Left hindlimb (tissue), 1 donor: ENCODE results near the gene SSR3.
"Not testable (repeated sequence)": the region's sequence is repeated elsewhere in the genome, so short reads cannot be mapped to it uniquely, and the experiment has no call there.

Source experiments
- DNase-seq: peaks from one replicate; pipeline ENCODE4 v3.0.0-alpha.2; 2018

The SSR3 gene

GRCh38 chr3:156575641-156576040, 20.7 kb upstream of the SSR3 start:
- DNase-seq: no peak

DNA sequence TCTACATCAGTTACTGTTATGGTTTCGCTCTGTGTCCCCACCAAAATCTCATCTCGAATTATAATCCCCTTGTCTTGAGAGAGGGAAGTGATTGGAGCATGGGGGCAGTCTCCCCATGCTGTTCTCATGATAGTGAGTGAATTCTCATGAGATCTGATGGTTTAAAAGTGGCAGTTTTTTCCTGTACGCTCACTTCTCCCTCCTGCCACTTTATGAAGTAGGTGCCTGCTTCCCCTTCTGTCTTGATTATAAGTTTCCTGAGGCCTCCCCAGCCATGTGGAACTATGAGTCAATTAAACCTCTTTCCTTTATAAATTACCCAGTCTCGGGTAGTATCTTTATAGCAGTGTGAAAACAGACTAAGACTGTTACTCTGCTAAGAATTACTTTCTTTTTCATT, 15.0 kb upstream of the SSR3 start:
- DNase-seq: not testable (repeated sequence)

DNA sequence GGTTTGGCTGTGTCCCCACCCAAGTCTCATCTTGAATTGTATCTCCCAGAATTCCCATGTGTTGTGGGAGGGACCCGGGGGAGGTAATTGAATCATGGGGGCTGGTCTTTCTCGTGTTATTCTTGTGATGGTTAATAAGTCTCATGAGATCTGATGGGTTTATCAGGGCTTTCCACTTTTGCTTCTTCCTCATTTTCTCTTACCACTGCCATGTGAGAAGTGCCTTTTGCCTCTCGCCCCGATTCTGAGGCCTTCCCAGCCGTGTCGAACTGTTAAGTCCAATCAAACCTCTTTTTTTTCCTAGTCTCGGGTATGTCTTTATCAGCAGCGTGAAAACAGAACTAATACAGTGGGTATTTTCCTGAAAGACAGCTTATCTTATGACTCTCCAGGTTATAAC, 14.1 kb upstream of the SSR3 start:
- DNase-seq: not testable (repeated sequence)

DNA sequence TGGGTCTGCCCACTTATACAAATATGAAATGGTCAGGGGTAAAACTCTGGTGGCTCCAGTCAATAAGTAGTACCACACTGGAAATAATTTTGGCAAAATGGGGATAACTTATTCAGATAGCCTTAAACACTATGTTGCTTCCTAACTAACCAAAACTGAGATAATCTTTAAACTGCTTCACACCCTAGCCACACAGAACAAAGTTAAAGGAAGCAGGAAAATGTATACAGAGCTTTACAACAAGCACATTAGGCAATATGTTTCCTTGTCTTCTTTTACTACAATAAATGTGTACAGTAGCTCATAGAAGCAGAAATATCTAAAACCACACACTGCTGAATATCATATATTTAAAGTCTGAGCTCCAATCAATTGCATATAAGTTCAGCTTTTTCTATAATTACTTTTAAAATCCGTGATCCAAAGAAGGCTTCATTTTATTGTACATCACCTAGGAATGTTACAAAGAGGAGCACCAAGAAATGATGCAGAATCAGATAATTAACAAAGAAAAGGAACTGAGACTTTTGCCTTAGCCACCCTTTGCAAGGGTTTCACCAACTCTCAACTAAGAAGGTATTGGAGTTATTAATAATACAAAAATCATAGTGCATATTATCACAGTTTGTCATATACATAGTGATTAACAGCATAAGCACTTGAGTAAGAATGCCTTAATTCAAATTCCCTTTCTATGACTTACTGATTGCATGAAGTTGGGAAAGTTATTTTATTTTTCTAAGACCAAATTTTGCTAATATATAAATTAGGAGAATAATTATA, 9.2 kb upstream of the SSR3 start:
- no peak for DNase-seq

DNA sequence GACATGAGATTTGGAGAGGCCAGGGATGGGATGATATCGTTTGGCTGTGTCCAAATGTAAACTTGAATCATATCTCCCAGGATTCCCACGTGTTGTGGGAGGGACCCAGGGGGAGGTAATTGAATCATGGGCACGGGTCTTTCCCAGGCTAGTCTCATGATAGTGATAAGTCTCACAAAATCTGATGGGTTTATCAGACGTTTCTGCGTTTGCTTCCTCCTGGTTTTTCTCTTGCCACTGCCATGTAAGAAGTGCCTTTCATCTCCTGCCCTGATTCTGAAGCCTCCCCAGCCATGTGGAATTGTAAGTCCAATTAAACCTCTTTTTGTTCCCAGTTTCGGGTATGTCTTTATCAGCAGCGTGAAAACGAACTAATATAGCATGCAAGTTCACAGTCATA, 7.6 kb upstream of the SSR3 start:
- not testable (repeated sequence) for DNase-seq

DNA sequence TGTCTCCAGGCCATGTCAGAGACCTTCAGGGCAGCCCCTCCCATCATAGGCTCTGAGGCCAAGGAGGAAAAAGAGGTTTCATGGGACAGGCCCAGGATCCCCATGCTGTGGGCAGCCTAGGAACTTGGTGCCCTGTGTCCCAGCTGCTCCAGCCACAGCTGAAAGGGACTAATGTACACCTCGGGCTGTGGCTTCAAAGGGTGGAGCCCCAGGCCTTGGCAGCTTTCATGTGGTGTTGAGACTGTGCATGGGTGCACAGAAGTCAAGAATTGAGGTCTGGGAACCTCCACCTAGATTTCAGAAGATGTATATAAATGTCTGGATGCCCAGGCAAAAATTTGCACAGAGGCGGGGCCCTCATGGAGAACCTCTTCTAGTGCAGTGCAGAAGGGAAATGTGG, 6.6 kb upstream of the SSR3 start:
- DNase-seq: no peak

- DNase-seq: no peak
These were observed 4.4 kb upstream of the SSR3 start for GRCh38 chr3:156559321-156559720.

DNA sequence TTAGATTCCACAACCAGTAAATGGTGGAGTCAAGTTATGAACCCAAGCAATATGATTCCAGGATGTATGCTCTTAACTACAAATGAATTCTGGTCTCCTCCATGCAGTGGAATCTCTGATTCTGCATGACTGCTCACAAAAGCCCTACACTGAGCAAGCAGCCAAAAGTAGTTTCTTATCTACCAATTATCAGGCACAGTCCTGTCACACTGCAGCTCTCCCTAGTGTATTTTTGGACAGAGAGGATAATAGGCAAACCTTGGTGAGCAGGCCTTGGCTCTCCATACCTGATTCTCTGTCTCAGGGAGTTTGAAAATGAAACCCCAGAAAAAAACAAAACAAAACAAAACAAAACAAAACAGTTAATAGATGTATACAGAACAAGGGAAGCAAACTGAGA, 3.5 kb upstream of the SSR3 start:
- no peak for DNase-seq

DNA sequence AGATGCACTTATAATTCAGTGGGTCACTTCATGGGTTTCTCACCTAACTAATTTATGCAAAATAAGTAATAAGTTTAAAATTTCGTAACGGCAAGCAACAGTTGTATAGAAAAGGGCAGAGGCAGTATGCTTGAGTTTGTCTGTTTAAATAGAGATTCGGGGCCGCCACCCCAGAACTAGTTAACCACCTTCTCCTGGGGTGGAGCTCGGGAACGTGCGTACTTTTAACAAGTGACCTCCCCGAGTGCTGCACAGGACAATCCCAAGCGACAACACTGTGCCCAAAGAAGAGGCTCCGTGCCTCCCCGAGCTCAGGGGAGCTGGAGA, 439 bp downstream of the SSR3 start:
- no peak for DNase-seq

- DNase-seq: no peak
These were observed 1.1 kb downstream of the SSR3 start for GRCh38 chr3:156553705-156554356.

DNA sequence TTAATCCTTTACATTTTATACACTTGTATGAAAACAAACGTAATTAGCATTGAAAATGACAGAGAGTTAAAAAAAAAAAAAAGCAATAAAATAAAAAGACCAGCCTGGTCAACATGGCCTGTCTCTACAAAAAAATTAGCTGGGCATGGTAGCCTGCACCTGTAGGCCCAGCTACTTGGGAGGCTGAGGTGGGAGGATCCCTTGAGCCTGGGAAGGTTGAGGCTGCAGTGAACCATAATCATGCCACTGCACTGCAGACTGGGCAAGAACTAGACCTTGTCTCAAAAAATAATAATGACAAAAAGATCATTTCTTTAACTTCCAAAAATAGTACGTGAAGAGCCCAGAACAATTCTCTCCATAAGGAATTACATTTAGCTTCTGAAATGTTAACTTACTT, 1.9 kb downstream of the SSR3 start:
- DNase-seq: no peak

- no peak for DNase-seq
These were observed 3.2 kb downstream of the SSR3 start for GRCh38 chr3:156551746-156552145.

DNA sequence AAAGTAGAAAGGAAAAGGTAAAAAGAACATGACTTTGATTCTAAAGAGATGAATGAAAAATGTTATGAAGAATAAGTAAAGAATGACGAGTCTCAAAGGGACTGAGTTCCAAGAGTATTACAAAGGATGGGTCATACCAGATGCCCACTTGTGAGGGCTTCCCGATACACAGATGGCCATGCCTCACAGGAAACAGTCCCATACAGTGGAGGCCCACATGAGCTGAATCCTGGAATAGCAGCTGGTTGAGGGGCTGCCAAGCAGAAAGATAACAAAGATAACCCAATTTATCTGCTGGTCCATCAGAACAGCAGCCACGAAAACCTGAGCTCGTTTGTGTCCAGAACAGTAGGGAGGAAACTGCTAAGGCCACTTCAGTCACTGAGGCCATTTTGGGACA, 3.7 kb downstream of the SSR3 start:
- no peak for DNase-seq

DNA sequence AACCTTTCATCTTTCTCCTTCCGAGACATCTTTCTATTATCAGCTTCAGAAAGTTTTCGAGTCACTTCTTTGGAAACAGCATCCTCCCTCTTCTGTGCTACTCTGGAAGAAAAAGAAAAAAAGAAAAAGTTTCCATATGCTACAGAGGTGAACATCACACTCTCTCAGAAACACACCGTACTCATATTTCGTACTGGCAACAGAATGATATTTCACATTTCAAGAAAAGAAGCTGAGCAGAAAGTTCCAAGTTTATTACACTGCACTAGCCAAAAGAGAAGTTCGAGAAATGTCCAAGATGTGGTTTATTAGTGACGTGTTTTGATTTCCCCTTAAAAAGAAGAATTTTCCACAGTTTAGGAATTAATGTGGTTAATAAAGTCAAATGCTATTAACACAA, 6.0 kb downstream of the SSR3 start:
- DNase-seq: no peak

DNA sequence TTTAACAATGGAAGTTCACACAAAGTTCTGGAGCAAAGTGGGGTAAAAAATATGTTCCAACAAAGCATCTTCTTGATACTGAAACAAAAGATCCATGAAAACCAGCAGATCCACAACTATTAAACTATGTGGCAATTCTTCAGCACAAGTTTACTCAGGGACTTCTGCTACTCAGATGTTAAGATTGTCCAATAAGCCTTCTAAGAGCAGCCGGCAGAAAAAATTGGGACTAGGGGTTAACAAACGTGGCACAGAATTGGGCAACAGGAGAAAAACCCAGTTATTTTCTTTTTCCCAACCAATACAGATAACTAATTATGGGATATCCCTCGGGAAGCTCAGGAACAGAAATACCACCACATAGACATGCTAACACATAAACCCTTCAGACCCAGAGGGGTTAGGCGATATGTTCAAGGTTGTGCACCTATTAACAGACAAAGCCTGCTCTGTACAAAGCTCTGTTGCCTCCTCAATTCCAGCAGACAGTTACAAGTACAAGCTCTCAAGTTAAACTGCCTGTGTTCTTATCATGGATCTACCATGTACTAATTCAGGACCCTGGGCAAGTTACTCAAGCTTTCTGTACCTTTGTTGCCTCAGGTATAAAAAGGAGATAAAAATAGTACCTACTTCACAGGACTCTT, 6.8 kb downstream of the SSR3 start:
- no peak for DNase-seq

DNA sequence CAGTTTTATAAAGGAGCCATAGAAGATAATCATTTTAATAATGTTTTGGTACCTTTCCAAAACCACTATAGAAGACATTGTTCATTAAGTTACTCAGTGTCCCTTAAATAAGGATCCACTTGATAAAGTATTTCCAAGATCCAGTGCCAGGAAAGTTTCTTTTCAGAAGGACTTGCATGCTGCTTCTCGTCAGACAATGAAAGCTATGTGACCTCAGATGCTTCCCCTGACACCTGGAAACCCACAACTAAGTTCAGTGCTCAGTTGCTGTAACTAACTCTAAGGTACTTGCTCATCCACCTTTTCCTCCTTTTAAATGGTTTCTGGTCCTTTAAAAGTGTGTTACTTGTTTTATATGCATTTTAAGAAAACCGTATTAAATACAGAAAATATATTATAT, 7.3 kb downstream of the SSR3 start:
- DNase-seq: no peak

DNA sequence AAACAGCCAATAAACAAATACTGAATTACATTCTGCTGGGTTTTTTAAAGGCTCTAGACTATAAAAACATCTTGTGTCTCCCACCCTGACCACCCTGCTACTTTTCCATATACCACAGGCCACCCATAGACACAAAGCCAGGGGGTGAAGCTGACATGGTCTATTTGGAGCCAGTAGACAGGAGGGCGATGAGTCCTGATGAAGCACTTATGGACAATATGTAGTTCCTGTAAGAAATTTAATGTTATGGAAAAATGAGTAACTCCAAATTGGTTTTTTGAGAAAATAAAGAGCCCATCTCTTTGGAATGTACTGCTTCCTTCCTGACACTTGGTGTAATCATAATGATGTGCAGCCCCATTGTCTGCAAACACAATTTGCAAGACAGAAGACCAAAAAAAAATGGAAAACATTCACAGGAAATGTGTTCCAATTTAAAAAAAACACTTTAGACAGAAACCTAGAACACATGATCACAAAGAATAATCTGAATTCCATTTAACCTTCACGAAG, 11.8 kb downstream of the SSR3 start:
- no peak for DNase-seq

DNA sequence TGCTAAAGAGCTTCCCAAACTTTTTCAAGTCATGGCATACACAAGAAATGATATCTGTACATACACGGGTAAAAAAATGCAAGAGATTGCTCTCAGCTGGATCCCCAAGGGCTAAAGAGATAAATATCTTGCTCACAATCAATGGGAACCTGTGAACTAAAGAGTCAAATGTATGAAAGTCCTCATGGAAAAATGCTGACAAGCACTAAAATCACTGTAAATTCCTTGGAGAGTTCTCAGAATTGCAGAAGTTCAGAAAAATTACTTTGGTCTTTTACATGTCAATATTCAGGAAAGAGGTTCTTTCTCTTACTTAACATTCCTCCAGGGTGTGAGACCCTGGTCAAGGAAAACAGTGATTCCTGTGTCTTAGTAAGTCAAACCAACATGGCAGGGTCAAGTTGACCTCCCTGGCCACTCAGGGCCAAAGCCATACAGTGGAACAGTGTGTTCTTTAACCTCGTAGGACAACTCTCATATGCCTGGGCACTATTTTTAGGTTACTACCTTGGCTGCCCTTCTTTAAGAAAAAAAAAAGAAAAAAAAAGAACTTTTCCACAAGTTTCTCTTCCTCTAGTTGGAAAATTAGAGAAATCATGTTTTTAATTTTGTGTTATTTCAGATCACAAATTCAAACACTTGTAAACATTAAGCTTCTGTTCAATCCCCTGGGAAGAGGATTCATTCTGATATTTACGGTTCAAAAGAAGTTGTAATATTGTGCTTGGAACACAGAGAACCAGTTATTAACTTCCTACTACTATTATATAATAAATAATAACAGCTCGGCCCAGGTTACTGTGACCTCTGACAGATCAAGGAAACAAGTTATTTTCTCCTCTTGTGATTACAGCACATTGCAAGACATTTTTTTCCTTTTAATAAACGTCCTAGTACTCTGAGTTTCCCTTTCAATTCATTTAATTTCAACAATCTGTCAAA, 12.5 kb downstream of the SSR3 start:
- DNase-seq: no peak

- DNase-seq: no peak
These were observed 15.1 kb downstream of the SSR3 start for GRCh38 chr3:156539802-156540201.

- DNase-seq: no peak
These were observed 15.9 kb downstream of the SSR3 start for GRCh38 chr3:156539051-156539450.

DNA sequence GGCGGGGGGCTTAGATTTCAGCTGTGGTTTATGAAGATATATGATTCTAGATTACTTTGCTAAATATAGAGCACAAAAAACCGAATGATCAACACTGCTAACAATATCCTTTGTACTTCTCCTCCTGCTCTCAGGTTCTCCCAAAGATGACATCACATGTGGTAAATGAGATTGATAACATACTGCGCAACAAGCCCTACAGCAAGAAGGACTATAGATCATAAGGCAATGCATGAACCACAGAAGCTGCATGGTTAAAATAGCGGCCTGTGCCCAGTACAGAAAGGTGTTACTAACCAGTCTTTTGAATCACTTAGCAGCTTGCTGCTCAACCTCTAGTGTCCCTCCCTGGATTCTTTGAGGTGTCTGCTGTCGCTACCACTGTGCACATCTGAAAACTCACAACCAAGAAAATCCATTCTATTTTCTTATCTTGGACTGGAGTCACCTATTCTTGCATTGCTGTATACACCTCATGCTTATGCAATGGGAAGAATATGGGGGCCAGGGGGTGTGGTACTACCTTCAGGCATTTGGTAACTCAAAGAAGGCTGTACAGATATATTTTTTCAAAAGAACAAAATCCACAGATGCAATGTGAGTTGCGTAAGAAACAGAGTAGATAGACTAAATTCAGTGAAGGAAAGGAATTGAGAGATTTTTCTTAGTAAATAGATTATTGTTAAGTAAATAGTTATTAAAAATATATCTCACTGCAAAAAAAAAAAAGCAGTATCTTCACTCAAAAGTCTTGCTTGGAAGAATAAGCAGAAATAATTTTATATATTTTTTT, 18.2 kb downstream of the SSR3 start:
- DNase-seq: no peak

DNA sequence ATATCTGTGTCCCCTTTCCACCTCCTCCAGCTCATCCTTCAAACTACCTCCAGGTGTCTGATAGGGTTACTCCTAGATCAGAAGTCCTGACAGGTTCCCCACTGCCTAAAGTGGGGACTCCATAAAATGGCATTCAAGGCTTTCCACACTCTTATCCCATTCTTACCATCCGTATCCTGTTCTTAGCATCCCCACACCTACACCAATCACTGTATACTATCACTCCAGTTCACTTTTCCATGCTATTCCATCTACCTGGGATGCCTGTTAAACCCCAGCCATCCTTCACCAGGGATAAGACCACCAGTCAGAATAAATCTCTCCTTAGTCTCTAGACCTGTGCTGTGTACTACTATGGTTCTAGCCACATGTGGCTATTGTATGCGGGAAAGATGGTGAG, 19.1 kb downstream of the SSR3 start:
- DNase-seq: no peak
